Measurements from ENCODE around the gene ATP5F1D. TPM values are rescaled to one million over a fixed set of nuclear protein-coding genes. Genes with fewer than 3 reads are reported as not detected.

The ATP5F1D gene
- total and polyA plus RNA-seq, 12 donors = 491 to 2,879 (median 562) TPM

DNA sequence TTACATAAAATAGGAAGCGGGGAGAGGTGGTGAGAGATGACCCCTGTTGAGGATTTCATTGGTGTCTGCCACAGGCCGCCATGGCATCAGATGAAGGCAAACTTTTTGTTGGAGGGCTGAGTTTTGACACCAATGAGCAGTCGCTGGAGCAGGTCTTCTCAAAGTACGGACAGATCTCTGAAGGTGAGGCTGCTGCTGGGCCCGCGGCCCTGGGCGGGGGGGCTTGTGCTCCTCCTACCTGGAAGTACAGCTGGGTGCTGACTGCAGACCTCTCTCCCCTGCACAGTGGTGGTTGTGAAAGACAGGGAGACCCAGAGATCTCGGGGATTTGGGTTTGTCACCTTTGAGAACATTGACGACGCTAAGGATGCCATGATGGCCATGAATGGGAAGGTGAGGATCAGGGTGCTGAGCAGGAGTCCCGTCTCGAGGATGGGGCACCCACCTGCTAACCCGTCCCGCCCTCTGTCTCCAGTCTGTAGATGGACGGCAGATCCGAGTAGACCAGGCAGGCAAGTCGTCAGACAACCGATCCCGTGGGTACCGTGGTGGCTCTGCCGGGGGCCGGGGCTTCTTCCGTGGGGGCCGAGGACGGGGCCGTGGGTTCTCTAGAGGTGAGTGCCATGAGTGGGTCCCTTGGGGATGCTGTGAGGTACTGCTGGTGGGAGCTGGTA is 29.4 kb downstream of the ATP5F1D start:
- Histone ChIP-seq H3K4me1 (peaks cover 57 to 86% (median 82%) of the 10 kb centered on the region in 9 donors), H3K4me3 (peak overlapping the region; percentile 57 to 98 (median 70)), H3K9me3 (no peaks in the 10 kb centered on the region), H3K36me3 (peaks cover 0 to 50% (median 45%) of the 10 kb centered on the region in 9 donors), H3K27me3 (no peaks in the 10 kb centered on the region), H3K27ac (peak overlapping the region in 9 of 10 donors; percentile 91 to 100 (median 98))
- ATAC-seq (no peak), DNase-seq (no peak)
- WGBS, 2 donors = 51 to 58% methylated on average over 26 of the region's 26 CpGs
- no peak for TF ChIP-seq CTCF (IDR thresholded peaks at IDR 0.05)
- intact Hi-C loops (cut with DNase I) = loop anchor here in 4 of 10 donors (10.0 kb wide), 3 partner anchors 134 to 234 kb away; partner anchors contain the start of genes DAZAP1 (in 3 of the 4) and GAMT (in 3 of the 4)

DNA sequence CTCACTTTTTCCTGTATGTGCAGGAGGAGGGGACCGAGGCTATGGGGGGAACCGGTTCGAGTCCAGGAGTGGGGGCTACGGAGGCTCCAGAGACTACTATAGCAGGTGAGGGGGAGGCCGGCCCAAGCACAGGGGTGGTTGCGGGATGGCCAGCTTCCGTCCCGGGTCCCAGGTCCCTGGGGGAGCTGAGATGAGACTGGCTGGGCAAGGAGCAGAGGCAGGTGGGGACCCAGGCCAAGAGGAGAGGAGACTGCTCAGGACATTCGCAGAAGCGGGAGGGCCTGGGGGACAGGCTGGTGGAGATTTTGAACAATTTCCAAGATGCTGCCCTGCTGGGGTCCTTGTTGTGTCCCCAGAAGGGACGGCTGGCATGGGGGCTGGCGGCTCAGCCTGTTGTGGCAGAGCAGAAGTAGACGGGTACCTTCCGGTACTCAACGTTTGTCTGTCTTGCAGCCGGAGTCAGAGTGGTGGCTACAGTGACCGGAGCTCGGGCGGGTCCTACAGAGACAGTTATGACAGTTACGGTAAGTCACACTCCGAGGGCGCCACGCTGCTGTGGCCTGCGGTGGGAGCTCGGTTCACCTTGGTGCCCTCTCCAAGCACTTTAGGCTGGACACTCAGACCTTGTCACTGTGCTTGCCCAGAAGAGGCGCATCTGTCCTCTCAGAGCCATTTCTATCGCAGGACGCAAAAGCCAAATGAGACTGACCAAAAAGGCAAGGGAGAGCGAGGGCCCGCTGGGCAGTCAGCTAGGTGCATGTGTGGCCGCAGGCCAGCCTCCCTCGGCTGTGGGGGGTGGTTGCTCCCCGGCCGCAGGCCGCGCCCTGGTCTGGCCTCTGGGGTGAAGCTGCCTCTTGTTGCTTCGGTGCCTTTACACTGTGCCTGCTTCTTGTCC is 30.2 kb downstream of the ATP5F1D start:
- TF ChIP-seq CTCF (IDR thresholded peaks at IDR 0.05) = no peak
- Histone ChIP-seq H3K36me3 (peaks cover 0 to 50% (median 45%) of the 10 kb centered on the region in 9 donors), H3K27me3 (no peaks in the 10 kb centered on the region), H3K4me1 (peaks cover 61 to 86% (median 83%) of the 10 kb centered on the region in 9 donors), H3K27ac (peak overlapping the region in 8 of 10 donors; percentile 11 to 100 (median 98)), H3K9me3 (no peaks in the 10 kb centered on the region), H3K4me3 (peak overlapping the region in 9 of 10 donors; percentile 58 to 98 (median 71))
- ATAC-seq = no peak
- intact Hi-C loops (cut with DNase I) = loop anchor here in 4 of 10 donors (10.0 kb wide), 3 partner anchors 133 to 233 kb away; partner anchors contain the start of genes DAZAP1 (in 3 of the 4) and GAMT (in 3 of the 4)
- peak in 1 of 2 donors; percentile 42 for DNase-seq
- 59% methylated on average over 37 of the region's 37 CpGs for WGBS, 2 donors

DNA sequence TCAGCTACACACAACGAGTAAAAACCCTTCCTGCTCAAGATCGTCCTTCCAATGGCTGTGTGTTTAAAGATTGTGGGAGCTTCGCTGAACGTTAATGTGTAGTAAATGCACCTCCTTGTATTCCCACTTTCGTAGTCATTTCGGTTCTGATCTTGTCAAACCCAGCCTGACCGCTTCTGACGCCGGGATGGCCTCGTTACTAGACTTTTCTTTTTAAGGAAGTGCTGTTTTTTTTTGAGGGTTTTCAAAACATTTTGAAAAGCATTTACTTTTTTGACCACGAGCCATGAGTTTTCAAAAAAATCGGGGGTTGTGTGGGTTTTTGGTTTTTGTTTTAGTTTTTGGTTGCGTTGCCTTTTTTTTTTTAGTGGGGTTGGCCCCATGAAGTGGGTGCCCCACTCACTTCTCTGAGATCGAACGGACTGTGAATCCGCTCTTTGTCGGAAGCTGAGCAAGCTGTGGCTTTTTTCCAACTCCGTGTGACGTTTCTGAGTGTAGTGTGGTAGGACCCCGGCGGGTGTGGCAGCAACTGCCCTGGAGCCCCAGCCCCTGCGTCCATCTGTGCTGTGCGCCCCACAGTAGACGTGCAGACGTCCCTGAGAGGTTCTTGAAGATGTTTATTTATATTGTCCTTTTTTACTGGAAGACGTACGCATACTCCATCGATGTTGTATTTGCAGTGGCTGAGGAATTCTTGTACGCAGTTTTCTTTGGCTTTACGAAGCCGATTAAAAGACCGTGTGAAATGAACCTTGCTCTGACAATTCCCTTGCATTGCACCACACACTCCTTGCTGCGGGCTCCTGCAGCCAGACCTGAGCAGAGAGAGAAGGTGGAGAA is 31.1 kb downstream of the ATP5F1D start:
- Histone ChIP-seq H3K36me3 (peaks cover 0 to 57% (median 45%) of the 10 kb centered on the region in 9 donors), H3K4me1 (peaks cover 55 to 82% (median 76%) of the 10 kb centered on the region in 9 donors), H3K27me3 (no peaks in the 10 kb centered on the region), H3K4me3 (peak overlapping the region in 6 of 10 donors; percentile 58 to 98 (median 77)), H3K9me3 (no peaks in the 10 kb centered on the region), H3K27ac (peak overlapping the region in 7 of 10 donors; percentile 91 to 100 (median 99))
- no peak for TF ChIP-seq CTCF (IDR thresholded peaks at IDR 0.05)
- intact Hi-C loops (cut with DNase I) = loop anchor here in 4 of 10 donors (10.0 kb wide), 3 partner anchors 132 to 232 kb away; partner anchors contain the start of genes DAZAP1 (in 3 of the 4) and GAMT (in 3 of the 4)
- no peak for DNase-seq
- WGBS, 2 donors = 71 to 72% methylated on average over 33 of the region's 33 CpGs
- ATAC-seq = no peak
